AG08395 (cell line): ENCODE measurements around the gene RTL5.

Source experiments
- DNase-seq: peaks from one replicate; pipeline ENCODE4 v3.0.0; 2012; ENCODE audit warnings: mixed read lengths, low spot score

Gene RTL5

GRCh38 chrX:72108666-72109065 lies 23.0 kb downstream of the RTL5 start:
- DNase-seq = no peak

GRCh38 chrX:72107841-72108595 lies 23.7 kb downstream of the RTL5 start:
- DNase-seq = no peak

DNA sequence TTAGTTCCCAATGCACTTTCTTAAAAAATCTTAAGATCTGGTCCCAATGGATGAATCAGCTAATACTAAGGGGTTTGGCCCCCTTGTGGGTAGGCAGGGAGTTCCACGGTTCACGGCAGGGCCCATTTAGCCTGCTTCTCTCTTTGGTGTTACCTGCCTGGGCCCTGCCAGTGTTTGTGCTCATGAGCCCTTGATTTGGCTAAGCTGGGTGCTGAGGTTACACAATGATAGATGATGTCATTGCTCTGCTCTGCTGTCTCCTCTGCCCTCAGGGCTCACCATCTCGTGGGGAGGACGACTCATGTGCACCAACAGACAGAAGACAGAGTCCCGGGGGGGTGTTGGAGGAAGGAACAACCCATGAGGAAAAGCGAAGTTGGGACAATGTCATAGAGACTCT lies 24.4 kb downstream of the RTL5 start:
- DNase-seq = peak; percentile 48

GRCh38 chrX:72105436-72105835 lies 26.3 kb downstream of the RTL5 start:
- DNase-seq = no peak

GRCh38 chrX:72102760-72103159 lies 29.0 kb downstream of the RTL5 start:
- no peak for DNase-seq

- no peak for DNase-seq
Observed at GRCh38 chrX:72102126-72102525, 29.6 kb downstream of the RTL5 start.

DNA sequence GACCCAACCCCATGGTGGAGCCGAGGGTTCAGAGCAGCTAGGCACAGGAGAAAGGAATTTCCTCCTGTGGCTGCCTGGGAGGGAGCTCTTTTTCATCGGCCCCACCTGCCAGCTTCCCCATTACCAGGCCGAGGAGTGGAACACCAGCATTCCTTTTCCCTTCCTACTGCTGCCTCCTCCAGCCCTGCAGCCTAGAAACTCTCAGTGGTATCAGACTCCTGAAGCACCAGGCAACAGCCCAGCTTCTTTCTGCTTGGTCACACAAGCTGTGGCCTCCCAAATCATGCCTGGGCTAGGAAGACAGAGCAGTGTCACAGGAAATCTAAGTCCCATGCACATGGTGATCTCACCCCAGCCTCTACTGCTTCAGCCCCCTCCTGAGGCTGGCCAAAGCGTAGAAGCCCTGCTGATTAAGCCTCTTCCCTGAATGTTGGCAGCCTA lies 30.1 kb downstream of the RTL5 start:
- DNase-seq = no peak

DNA sequence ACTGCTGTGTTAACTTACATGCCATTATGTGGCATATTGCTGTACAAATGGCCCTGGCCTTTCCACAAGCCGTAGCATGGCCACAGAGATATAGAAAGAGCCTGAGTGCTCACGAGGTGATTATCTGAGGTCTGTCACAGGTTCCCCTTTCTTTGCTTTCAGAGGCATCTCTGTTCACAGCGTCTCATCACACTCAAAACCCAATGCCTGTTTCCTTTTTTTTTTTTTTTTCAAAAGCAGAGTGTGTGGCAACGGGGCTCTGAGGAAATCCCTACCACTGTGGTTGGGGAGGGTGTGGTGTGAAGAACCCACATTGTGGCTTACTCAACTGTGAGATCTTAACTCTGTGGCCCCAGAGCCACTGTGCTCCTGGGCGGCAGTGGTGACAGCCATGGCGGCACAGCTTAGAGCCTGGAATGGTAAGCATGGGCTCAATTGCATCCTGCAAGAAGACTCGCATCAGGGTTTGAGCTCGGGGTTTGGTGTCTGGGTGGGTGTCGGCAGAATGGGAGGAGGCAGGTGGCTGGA lies 30.8 kb downstream of the RTL5 start:
- DNase-seq = no peak

DNA sequence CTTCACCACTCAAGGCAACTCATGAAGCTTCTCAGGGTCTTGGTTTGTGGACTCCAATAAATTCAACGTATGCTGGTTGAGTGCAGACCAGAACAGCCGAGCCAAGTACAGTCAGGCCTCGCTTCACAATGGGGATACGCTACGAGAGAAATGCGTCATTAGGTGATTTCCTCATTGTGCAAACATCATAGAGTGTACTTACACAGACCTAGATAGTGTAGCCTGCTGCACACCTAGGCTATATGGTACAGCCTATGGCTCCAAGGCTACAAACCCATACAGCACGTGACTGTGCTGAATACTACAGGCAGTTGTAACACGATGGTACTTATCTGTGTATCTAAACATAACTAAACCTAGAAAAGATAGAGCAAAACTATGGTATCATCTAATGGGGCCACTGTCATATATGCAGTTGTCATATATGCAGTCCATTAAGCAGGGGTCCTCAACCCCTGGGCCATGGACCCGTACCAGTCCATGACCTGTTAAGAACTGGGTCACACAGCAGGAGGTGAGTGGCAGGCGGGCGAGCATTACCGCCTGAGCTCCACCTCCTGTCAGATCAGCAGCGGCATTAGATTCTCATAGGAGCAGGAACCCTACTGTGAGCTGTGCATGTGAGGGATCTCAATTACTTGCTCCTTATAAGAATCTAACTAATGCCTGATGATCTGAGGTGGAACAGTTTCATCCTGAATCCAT lies 31.5 kb downstream of the RTL5 start:
- DNase-seq = no peak

DNA sequence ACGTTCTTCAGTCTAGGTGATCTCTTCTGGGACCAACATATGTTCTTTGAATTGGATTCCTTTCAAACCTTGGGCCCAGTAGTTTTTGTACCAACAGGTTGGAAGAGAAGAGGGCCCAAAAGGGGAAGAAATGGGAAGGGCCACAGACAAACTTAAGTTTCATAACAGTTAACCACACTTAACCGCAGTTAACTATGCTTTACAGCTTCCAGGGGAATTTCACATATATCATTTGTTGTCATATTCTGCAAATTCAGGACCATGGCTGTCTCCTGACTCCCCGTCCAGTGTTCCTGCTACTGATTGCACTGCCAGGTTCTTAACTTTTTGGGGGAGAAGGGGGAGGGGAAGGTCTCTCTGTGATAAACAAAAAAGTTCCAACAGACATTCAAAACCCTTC lies 34.6 kb downstream of the RTL5 start:
- no peak for DNase-seq

GRCh38 chrX:72095370-72095769 lies 36.3 kb downstream of the RTL5 start:
- DNase-seq = no peak

- no peak for DNase-seq
Observed at GRCh38 chrX:72094894-72095293, 36.8 kb downstream of the RTL5 start.

DNA sequence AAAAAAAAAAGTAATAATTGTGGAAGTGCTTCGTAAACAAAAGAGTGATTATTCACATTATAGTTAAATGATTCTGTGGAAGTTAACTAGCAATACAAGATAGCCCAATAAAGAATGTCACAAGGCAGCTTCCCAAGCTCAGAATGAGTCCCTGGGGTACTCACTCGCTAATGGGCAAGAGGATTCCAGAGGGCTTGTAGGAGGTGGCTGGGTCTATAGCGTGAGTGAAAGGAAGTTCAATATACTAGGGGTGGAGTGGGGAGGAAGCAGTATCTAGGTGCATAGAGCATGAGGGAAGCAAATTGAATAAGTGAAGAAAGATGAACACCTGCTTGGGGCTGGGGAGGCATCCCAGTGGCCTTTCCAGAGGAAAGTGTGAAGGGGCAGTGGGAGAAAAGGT lies 42.5 kb downstream of the RTL5 start:
- DNase-seq = no peak

DNA sequence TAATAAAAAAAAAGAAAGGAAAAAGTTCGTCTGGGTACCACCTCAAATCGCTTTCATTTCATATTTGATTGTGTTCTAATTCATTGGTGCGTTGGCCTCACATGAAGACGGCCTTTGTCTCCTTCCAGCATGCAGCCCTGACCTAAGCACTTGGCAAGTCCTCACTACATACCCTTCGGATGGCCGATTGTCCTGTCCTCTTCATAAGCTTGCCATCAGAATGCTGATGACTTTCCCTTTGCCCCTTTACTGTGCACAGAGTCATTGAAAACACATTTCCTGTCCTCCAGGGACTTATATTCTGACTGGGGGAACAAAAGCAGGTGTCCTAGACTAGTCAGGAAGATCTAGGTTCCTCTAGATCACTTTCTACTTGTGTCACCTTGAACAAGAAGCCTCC lies 43.0 kb downstream of the RTL5 start:
- no peak for DNase-seq

- DNase-seq = no peak
Observed at GRCh38 chrX:72086995-72087394, 44.7 kb downstream of the RTL5 start.

DNA sequence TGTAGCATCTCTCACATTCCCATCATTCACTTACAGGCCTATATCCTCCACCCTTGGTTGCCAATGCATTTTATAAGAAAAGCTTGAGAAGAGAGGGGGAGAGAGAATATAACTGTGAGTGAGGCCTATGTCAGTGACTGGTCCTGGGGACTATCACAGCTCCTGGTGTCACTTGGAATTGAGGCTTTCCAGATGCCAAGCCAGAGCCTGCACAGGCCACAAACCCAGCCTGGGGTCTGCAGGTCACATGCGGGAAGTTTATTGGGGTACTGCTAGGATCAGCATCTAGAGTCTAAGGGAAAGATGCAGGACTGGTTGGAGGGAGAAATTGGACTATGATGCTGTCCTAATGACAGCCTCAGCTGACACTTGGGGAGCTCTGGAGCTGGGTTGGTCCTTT lies 47.6 kb downstream of the RTL5 start:
- DNase-seq = no peak

- DNase-seq = no peak
Observed at GRCh38 chrX:72083291-72083690, 48.4 kb downstream of the RTL5 start.

DNA sequence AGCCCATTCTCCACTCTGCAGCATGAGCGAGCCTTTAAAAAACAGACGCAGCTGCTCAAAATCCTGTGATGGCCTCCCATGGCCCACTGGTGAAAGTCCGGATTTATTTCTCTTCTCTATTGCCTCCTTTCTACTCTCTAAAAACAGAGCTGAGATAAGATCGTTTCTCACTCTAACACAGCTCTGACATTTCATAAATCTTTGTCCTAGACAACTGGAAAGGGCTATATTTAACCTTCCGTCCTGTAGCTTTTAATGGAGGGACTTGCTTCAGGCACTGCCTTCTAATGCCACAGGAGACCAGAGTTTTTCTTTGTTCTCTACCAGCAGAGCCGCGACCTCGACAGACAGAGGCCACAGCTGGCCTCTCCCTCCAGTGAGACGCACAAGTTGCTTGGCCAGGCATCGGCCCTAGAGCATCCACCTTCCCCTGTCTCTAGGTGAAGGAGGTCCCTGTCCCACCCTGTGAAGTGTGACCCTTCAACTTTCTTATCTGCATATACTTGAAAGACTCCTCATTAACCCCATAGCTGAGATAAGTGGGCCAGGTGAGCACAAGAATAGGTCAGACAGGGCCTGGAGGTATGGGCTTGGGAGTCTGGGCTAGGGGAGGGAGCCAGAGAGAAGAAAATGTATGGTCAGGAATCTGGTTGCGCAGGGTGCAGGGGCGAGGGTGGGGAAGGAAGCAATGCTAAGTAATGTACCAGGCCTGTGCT lies 50.0 kb downstream of the RTL5 start:
- DNase-seq = no peak

DNA sequence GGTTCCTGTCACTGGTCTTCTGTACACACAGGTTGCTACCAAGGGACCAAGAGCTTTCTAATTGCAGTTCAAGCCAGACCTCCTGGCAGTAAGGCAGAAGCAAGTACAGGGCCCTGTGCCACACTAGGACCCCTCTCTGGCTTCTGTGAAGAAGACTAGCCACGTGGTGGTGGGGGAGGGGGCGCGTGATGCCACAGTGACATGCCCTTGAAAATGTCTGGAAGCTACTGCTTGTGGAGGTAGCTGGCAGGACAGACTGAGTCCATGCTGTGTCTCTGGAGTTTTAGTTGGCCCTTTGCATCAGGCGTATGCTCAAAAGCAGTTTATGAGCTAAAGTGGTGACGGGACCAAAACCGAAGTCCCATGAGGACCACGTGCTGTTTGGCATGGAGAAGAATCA lies 50.9 kb downstream of the RTL5 start:
- DNase-seq = no peak

- no peak for DNase-seq
Observed at GRCh38 chrX:72080150-72080549, 51.6 kb downstream of the RTL5 start.

DNA sequence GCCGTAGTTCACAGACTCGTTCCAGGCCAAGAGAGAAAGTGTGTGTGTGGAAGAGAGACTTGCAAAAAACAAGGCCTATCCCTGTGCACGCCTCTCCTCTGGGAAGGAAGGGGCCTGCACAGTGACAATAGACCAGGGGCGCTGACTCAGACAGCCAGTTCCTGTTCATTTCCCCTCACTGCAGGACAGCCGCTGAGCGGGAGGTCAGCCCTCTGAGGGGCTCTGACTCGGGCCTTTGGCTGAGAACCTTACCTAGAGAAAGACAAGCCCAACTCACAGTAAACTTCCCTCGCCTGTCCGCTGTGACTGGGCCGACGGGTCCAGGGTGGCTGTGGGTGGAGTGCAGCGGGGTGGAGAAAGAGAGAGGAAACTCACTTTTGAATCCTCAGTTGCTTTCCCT lies 52.1 kb downstream of the RTL5 start:
- no peak for DNase-seq

- DNase-seq = no peak
Observed at GRCh38 chrX:72078411-72078810, 53.3 kb downstream of the RTL5 start.
